ENCODE results near the gene FAM174C. TPM values are rescaled to one million over a fixed set of nuclear protein-coding genes. Genes with fewer than 3 reads are reported as not detected.

The FAM174C gene
- polyA plus RNA-seq, 1 of the 3 experiments (the other 2 are of a cell fraction), result 78.0 TPM

DNA sequence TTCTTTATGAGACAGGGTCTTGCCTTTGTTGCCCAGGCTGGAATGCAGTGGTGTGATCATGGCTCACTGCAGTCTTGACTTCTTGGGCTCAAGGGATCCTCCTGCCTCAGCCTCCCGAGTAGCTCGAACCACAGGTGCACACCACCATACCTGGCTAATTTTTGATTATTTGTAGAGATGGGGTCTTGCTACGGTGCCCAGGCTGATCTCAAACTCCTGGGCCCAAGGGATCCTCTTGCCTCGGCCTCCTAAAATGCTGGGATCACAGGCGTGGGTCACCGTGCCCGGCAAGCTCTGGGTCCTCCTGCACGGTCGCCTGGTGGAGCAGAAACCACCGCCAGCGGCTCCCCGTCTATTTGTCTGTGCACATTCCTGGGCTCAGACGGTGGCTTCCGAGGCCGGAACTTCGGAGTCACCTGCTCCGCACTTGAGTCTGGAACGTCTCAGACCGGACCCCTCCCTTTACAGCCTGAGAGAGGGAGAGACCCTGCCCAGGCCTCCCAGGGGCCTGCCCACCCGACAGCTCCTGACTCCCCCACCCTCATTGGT, 32.5 kb downstream of the FAM174C start (continued):
- no peak for TF ChIP-seq EZH2phosphoT487 (IDR thresholded peaks at IDR 0.05; ENCODE audit: borderline replicate concordance, low read depth)
- TF ChIP-seq FOXM1 (IDR thresholded peaks at IDR 0.05; ENCODE audit: low read depth), result no peak
- TF ChIP-seq TEAD4 (IDR thresholded peaks at IDR 0.05; ENCODE audit: borderline replicate concordance, insufficient read depth), result no peak
- no peak for TF ChIP-seq EP300 (IDR thresholded peaks at IDR 0.05; ENCODE audit: borderline replicate concordance in 1 of 2, low read depth in 1 of 2, low read length in 1 of 2)
- TF ChIP-seq TCF12 (IDR thresholded peaks at IDR 0.05), result no peak
- no peak for TF ChIP-seq NRF1 (IDR thresholded peaks at IDR 0.05; ENCODE audit: low read depth, low read length)
- TF ChIP-seq GABPA (IDR thresholded peaks at IDR 0.05; ENCODE audit: low read depth), result no peak
- TF ChIP-seq MXI1 (IDR thresholded peaks at IDR 0.05; ENCODE audit: low read depth, low read length), result no peak

DNA sequence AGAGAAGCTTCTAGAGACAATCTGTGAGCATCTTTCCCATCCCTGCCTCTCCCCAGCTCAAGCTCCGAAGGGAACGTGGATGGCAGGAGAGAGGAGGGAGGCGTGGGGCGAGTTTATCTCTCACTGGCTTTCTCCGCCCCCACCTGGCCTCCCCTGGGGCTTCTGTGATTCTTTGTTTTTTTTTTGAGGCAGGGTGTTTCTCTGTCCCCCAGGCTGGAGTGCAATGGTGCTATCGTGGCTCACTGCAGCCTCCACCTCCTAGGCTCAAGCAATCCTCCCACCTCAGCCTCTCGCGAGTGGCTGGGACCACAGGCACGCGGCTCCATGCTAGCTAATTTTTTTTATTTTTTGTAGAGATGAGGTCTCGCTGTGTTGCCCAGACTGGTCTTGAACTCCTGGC, 33.4 kb downstream of the FAM174C start:
- CTCF ChIA-PET, result no interaction called here
- Histone ChIP-seq H3K9me2 (no peaks in the 10 kb centered on the region), H3F3A (replicated peaks; ENCODE audit: insufficient read depth) (no peaks in the 10 kb centered on the region), H3K9me3 (no peaks in the 10 kb centered on the region), H2AFZ (ENCODE audit: low read depth) (no peak overlapping the region), H3K4me2 (no peak overlapping the region), H3K36me3 (replicated peaks in 1 of 2; ENCODE audit: control insufficient read depth in 1 of 2, insufficient read depth in 2 of 2, low read length in 1 of 2) (no peaks in the 10 kb centered on the region), H4K20me1 (ENCODE audit: insufficient read depth) (no peaks in the 10 kb centered on the region), H3K4me1 (ENCODE audit: control insufficient read depth in 1 of 2, insufficient read depth in 2 of 2, low read depth in 1 of 2, low read length in 1 of 2) (peaks cover 0 to 7% of the 10 kb centered on the region in 2 experiments; a peak in 1 of 4 replicates), H3K27me3 (ENCODE audit: insufficient read depth) (no peaks in the 10 kb centered on the region), H3K27ac (ENCODE audit: low read depth in 2 of 2, low read length in 1 of 2) (no peak overlapping the region), H3K4me3 (ENCODE audit: low read depth in 2 of 2, low read length in 1 of 2) (no peak overlapping the region), H3K9ac (no peak overlapping the region), H3K79me2 (ENCODE audit: insufficient read depth) (no peaks in the 10 kb centered on the region)
- POLR2A ChIA-PET, result no interaction called here
- DNase-seq, result no peak
- 81% methylated on average over 11 of the region's 11 CpGs for WGBS (ENCODE audit: low lambda C conversion rate)
- TF ChIP-seq EP300 (IDR thresholded peaks at IDR 0.05; ENCODE audit: borderline replicate concordance in 1 of 2, low read depth in 1 of 2, low read length in 1 of 2) (no peak), IRF3 (IDR thresholded peaks at IDR 0.05; ENCODE audit: low read depth, low read length) (no peak), SMC3 (IDR thresholded peaks at IDR 0.05; ENCODE audit: low read depth, low read length) (no peak), ELF1 (IDR thresholded peaks at IDR 0.05) (no peak), PBX3 (IDR thresholded peaks at IDR 0.05) (no peak), FOSL2 (IDR thresholded peaks at IDR 0.05; ENCODE audit: borderline replicate concordance, low read depth) (no peak), RXRA (IDR thresholded peaks at IDR 0.05; ENCODE audit: borderline replicate concordance, low read depth) (no peak), EZH2phosphoT487 (IDR thresholded peaks at IDR 0.05; ENCODE audit: borderline replicate concordance, low read depth) (no peak), SIN3A (IDR thresholded peaks at IDR 0.05; ENCODE audit: borderline replicate concordance, low read depth, low read length) (no peak), MEF2A (IDR thresholded peaks at IDR 0.05; ENCODE audit: borderline replicate concordance, low read depth) (no peak), RAD21 (IDR thresholded peaks at IDR 0.05; ENCODE audit: low read length) (no peak), CHD2 (IDR thresholded peaks at IDR 0.05; ENCODE audit: low read length, partially characterized antibody) (no peak), MAX (IDR thresholded peaks at IDR 0.05; ENCODE audit: low read depth) (no peak), JUND (IDR thresholded peaks at IDR 0.05) (no peak), YY1 (IDR thresholded peaks at IDR 0.05; ENCODE audit: low read depth) (no peak), POLR2AphosphoS5 (IDR thresholded peaks at IDR 0.05; ENCODE audit: low read depth, low read length) (no peak), NFIC (IDR thresholded peaks at IDR 0.05; ENCODE audit: borderline replicate concordance) (no peak)
- TF ChIP-seq, protein P1, sequence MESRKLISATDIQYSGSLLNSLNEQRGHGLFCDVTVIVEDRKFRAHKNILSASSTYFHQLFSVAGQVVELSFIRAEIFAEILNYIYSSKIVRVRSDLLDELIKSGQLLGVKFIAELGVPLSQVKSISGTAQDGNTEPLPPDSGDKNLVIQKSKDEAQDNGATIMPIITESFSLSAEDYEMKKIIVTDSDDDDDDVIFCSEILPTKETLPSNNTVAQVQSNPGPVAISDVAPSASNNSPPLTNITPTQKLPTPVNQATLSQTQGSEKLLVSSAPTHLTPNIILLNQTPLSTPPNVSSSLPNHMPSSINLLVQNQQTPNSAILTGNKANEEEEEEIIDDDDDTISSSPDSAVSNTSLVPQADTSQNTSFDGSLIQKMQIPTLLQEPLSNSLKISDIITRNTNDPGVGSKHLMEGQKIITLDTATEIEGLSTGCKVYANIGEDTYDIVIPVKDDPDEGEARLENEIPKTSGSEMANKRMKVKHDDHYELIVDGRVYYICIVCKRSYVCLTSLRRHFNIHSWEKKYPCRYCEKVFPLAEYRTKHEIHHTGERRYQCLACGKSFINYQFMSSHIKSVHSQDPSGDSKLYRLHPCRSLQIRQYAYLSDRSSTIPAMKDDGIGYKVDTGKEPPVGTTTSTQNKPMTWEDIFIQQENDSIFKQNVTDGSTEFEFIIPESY (IDR thresholded peaks at IDR 0.05; ENCODE audit: borderline replicate concordance, low read depth), result no peak
- TF ChIP-seq, protein P2, sequence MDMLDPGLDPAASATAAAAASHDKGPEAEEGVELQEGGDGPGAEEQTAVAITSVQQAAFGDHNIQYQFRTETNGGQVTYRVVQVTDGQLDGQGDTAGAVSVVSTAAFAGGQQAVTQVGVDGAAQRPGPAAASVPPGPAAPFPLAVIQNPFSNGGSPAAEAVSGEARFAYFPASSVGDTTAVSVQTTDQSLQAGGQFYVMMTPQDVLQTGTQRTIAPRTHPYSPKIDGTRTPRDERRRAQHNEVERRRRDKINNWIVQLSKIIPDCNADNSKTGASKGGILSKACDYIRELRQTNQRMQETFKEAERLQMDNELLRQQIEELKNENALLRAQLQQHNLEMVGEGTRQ (IDR thresholded peaks at IDR 0.05; ENCODE audit: borderline replicate concordance, low read depth, low read length), result no peak

Data from SK-N-SH (cell line).